GM21447 (cell line): Measurements from ENCODE around the gene VWA2.
"Not testable (repeated sequence)": the region's sequence is repeated elsewhere in the genome, so short reads cannot be mapped to it uniquely, and the experiment has no call there.

Source experiments
- ATAC-seq: cut with Tn5 transposase; IDR thresholded peaks from one replicate; pipeline ENCODE4 v1.9.1; 2021; ENCODE audit not compliant: unreplicated experiment

VWA2 gene

DNA sequence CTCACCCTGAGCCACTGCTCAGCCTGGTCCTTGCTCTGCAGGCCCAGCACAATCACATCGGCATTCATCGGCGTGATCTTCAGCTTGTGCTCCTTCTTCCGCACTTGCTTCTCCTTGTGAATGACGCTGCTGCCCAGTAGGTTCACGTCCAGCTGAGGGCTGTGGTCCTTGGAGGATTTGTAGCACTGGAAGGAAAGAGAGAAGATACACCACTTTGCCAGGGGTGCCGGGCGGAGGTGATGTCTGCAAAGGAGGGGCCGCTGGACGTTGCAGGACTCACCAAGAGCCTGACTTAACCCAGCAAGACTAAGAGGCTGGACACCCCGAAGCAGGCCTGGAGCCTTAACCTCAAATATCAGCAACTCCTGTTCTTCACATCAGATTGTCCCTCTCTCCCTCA, 74.8 kb downstream of the VWA2 start:
- no peak for ATAC-seq

- ATAC-seq = no peak
These were observed 76.7 kb downstream of the VWA2 start for GRCh38 chr10:114315566-114316420.

DNA sequence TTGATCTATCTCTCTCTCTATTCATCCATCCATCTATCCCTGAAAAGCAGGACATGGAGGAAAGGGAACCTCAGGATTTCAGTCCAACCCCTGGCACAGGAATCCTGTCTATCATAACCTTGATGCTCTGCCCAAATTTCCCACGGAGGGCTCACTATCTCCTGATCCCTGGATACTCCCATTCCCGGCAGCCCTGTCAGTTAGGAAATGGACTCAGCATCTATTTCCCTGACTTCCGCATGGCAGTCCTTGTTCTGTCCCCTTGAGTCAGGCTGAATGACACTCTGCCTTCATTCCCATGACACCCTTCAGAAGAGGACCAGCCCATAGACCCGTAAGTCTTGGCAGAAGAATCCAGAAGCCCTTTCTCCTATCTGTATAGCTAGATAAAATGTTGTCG, 77.7 kb downstream of the VWA2 start:
- no peak for ATAC-seq

DNA sequence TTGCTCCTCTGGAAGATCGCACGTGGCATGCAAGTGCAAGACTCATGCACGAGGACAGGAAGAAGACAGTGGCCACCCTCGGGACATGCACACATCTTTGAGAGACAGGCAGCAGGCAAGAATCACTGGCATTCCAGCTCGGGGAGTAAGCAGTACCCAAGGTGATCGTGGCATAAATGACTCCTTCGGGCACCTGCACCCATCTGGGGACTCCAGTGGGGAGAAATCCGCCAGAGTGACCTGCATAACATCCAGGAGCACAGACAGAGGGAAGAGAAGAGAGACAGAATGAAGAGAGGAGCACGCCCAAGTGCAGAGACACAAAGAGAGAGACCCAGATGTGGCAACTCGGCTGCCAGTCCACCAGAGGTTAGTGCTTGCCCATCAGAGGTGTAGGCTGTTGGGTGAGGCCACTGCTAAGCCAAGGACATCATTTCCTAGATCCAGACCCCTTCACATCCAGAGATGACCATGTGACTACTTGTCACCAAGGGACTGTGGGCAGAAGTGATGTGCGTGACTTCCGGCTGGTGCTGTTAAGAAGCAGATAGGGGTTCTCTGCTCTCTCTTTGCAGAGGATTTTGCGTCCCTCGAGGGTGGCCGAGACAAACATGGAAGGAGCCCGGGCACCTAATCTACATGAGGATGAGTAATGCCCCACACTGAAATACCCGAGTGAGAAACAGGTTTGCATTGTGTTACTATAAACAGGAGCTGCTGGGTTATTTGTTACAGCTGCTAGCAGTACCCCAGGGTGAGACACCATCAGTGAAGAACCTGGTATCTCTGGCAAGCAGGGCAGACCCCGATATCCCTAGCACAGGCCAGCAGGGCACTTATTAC, 80.6 kb downstream of the VWA2 start:
- no peak for ATAC-seq

DNA sequence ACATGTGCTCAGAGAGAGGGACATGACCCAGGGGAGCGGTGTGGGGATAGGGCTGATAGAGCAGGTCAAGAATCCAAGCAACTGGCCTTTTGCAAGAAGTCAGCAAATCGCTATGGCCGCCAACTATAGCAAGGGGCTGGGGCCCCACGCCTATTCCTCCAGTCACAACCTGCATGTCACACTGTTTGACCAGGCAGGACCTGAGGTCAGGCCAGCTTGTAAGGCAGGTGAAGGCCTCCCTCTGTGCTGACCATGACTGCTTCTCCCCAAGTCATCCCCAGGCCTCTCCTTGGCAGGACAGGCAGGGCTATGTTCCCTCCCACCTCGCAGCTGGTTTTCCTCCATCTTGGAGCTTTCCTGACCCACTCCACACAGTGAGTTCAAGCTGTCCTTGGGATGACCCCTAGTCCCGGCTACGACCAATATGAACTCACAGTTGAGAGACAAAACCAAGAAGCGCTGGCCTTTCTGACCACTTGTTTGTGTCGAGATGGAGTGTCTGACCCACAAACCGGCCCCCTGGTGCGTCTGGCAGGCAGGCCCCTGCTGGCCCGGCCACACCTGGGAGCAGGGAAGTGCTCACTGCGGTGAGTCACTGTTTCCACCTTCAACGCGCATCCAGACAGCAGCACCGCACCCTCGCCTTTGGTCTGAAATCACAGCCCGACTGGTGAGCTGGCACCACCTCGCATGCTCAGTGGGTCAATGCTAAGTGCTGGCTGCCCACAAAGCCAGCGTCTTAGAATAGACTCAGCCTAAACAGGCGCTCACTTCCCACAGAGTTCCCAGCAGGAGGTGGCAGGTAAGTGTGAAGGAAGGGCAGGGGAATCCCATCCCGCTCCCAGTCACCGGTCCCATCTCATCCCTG, 81.4 kb downstream of the VWA2 start:
- no peak for ATAC-seq

DNA sequence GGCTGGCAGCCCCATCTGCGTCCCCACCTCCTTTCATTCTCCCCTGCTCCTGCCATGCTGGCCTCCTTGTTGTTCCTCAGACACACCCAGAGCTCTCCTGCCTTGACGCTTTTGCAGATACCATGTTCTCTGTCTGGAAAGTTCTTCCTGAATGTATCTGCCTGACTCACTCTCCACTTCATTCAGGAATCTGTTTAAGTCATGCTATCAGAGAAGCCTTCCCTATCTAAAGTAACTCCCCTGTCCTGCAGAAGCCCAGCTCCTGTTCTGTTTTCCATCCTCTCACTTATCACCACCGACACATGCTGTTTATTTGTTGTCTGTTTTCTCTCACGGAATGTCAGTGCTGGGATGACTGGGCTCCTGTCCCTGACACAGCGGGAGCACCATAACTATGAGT, 83.3 kb downstream of the VWA2 start:
- ATAC-seq = no peak

DNA sequence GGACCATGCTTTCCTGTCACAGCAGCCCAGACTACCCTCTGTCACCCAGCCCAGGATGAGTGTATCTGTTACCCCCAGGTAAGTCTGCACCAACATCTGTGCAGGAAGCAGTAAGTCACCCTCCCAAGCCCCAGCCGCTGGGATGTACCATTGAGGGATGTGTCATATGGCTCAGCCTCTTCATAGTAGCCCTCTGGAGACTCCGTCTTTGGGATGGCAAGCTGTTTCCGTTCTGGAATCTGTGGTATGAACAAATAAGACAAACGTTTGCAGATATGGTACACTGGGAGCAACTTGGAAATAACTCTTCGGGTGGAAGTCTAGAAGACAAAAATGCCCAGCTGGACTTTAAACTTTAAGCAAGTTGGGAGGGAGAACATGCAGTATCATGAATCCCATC, 84.0 kb downstream of the VWA2 start:
- no peak for ATAC-seq

DNA sequence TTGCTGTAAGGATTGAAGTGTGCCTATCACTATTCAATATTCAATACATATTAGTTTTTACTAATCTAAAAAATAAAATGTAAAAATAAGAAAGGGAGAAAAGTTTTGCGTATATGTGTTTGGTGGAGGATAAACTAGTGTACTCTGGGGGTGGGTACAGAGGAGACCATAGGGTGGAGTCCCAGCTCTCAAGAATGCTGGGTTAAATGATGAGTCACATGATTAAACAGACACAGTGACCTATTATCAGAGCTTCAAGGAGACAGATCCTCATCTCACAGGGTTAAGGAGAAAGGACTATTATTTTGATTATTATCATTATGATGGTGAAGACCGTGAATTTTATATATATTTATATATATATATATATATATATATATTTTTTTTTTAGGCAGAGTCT, 87.7 kb downstream of the VWA2 start:
- ATAC-seq = no peak

DNA sequence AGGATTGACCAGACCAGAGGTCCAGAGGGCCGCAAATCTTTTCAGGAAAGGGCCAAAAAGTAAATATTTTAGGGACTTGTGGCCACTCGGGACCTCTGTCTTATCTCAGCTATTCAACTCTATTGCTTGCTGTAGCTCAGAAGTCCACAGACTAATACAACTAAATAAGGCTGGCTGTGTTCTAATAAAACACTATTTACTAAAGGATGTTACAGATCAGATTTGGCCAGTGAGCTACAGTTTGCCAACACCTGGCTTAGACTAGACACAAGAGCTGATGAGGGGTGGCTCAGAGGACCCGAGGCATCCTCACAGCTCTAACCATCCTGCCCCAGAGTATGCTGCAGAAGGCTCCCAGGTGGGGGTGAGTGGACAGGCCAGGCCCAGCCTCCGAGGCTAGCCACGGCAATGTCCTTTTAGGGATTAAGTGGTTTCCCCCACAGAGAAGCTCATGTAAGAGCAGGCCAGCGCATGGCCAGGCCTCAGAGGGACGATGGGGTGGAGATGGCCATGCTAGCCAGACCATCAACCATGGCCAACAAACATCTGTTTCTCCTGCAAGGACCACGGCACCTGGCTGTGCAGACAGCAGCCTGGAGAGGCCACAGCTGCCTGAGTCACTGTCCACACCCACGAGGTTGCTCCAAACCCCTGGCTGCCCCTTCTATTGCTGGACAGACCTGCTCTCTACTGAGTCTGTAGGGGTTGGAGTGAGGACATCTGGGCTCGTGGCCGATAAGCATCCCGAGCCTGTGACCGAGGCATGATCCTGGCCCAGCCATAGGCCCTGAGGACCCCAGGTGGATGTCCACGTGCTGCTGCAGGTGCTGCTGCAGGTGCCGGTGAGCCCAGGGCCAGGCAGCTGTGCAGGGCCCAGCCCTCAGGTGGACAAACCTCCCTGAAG, 88.7 kb downstream of the VWA2 start:
- no peak for ATAC-seq

DNA sequence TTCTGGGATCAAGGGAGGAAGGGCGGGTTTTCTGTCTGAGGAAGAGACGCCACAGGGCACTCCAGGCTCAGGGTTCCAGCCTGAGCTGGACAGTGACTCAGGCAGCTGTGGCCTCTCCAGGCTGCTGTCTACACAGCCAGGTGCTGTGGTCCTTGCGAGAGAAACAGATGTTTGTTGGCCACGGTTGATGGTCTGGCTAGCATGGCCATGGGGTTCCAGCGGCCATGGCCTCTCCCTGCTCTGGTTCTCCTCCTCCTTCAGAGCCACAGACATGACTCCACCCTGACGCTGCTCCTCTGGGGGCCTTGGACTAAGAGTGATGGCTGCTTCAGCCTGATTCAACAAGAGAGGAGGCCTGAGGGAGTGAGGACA, 89.4 kb downstream of the VWA2 start:
- ATAC-seq = no peak

DNA sequence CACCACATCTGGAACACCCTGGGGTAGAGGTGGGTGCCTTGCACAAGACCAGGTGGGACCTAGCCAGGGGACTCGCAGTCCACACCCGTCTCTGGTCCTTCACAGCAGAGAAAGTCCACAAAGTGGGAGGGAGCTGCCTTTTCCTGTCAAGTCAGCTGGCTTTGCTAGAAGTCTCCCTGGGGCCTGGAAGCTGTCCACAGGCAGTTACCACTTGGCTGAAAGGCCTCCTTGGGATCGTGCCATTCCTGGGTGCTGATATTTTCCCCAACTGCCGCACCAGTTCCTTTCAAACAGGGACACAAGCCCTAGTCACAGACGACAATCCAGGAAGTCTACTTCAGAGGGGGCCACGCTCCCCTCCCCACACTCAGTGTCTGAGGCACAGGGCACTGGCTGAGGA, 89.8 kb downstream of the VWA2 start:
- no peak for ATAC-seq

- no peak for ATAC-seq
These were observed 90.7 kb downstream of the VWA2 start for GRCh38 chr10:114329634-114330365.

DNA sequence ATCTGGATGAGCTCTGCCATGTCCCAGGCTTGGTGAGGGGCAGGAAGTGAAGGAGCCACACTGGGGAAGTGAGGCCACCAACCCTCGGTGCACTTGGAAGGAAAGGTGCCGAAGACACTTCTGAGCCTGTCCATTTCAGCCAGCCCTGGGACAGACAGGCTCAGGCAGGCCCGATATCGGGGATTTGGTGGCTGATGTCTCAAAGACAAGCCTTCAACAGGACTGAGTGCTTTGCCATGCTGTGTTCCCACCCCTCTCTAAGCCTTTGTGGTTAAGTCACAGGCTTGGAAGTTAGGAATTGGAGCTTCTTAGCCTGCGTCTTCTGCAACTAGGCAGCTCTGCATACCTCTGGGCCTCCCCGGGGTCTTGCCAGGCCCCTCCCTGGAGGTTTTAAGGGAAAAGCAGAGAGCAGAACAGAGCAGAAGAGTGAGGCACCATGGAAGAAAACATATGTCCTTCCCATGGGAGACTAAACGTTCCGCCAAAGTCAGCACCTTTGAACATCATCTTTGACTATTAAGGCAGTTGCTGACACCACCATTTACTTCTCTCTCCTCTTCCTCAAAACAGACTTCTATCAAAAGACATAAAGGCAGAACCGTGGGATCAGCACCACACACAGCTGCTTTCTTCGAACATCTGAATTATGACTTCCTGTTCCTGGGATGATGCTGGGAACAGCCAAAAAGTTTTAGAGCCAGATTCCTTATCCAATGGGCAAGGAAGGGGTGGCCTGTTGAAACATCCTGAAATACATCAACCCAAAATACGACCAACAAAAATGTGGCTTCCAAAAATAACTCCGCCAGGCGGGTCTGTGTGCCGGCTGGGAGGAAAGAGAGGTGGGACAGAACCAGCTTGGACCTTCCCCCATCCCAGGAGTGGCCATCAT, 93.5 kb downstream of the VWA2 start:
- no peak for ATAC-seq

DNA sequence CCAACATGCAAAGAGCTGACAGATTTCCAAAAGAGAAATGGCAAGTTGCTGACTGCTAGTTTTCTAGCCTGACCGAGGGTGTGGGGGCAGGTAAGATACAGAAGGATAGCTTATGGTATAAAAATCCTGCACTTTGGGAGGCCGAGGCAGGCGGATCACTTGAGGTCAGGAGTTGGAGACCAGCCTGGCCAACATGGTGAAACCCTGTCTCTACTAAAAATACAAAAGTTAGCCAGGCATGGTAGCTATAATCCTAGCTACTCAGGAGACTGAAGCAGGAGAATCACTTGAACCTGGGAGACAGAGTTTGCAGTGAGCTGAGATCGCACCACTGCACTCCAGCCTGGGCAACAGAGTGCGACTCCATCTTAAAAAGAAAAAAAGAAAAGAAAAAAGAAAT, 94.4 kb downstream of the VWA2 start:
- not testable (repeated sequence) for ATAC-seq

GRCh38 chr10:114334301-114334700, 95.2 kb downstream of the VWA2 start:
- ATAC-seq = no peak

- no peak for ATAC-seq
These were observed 96.6 kb downstream of the VWA2 start for GRCh38 chr10:114335614-114336013.

DNA sequence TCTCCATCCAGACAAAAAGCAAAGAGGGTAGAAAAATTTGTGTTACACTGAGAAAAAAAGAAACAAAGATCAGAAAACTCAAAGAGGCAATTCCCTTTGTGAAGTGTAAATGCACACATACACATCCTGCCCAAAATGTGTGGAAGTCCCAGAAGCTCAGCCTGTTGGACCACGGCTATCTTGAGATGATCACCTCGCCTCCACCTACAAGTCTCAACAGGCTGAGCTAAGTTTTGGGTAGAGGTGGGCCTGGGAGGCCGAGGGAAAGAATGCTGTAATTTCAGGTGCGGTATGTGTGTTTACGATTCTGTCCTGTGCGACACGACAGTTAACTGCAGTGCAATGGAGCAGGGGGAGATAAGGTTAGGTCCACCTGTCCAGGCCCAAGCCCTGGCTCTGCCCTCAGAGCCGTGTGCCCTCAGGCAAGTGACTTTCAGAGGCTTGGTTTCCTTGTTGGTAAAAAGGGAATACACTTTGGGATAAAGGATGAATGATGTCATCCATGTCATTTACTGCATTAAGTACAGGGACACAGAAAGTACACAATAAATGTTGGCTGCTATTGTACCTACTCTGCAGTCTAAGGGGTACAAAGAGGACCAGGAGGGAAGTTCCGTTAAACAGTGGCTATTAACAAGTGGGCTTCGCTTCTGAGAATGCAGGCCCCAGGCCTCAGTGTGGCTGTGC, 97.9 kb downstream of the VWA2 start:
- ATAC-seq = no peak
